Effector CD8-positive, alpha-beta T cell (primary cell): Measurements from ENCODE around the gene HMOX2.

Source experiments
- DNase-seq: peaks from one replicate; lab custom pipeline; 2025; lab: John Stamatoyannopoulos, UW

HMOX2 gene

DNA sequence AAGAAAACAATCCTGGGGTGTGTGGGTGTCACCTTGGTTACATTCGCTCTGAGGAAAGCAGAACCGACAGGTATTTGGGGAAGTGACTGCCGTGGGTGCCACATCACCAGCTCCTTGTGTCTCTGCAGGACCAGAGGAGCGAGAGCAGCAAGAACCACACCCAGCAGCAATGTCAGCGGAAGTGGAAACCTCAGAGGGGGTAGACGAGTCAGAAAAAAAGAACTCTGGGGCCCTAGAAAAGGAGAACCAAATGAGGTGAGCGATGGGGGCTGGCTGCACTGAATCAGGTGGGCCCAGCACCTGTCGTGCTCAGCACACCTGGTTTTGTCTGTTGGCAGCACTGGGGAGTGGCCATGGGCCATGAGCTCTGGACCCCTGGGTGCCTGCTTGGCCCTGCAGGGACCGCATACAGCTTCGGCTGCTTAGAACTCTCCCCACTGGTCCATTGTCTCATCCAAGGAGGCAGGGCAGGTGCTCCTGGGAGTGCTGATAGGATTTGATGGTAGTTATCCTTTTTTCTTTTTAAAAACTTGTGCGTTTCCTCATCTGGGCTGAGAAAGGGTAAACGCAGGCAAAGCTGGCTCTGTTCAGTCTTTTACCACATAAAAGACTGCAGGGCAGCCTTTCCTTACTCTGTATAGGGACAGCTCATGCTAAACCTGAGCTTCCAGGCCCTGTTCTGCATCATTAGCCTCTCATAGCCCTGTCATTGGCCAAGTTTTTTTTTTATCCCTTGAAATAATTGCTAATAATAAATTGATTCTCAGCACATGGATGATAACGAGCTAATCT is 29.4 kb downstream of the HMOX2 start:
- DNase-seq = peak; percentile 50

DNA sequence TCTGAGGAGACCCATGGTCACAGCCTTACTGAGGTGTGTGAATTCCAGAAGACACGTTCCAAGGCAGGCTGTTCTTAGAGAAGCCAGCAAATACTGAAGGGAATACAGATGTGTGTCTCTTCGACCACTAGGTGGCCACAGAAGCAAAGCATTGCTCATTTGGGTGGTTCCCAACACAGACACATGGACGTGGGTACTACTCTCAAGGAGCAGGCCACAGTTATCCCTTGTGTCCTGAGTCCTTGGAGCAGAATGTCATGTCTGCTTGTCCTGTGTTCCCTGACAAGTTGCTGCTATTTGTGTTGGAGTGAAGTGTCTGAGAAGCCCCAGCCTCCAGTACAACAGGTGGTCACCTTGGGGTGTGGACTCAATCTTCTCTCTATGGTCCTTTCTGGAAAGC is 30.3 kb downstream of the HMOX2 start:
- peak; percentile 18 for DNase-seq

DNA sequence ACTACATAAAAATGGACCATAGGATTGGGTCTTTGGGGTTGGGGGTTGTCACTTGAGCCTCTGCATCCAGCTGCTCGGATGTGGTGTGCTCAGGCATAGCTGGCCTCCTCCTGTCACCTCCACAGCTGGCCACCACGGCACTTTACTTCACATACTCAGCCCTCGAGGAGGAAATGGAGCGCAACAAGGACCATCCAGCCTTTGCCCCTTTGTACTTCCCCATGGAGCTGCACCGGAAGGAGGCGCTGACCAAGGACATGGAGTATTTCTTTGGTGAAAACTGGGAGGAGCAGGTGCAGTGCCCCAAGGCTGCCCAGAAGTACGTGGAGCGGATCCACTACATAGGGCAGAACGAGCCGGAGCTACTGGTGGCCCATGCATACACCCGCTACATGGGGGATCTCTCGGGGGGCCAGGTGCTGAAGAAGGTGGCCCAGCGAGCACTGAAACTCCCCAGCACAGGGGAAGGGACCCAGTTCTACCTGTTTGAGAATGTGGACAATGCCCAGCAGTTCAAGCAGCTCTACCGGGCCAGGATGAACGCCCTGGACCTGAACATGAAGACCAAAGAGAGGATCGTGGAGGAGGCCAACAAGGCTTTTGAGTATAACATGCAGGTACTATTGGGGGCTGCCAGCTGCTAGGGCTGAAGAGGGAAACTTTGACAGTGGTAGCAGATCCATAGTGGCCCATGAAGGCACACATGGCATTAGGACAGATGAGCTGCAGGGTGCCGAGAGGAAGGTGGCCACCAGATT is 31.6 kb downstream of the HMOX2 start:
- no peak for DNase-seq

DNA sequence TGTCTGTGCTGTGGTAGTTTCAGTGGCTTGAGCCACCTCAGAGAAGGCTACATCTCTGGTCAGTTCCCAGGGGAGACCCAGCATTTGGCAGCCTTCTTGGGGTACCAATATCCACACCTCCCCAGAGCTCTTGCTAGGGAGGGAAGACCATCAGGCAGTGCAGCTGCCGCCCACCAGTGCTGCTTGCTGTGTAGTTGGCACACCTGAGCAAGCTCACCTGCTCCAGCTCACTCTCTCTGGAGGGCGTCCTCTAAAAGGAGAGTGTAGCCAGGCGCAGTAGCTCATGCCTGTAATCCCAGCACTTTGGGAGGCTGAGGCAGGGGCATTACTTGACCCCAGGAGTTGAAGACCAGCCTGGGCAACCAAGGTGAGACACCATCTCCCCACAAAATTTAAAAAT is 32.6 kb downstream of the HMOX2 start:
- DNase-seq = no peak

DNA sequence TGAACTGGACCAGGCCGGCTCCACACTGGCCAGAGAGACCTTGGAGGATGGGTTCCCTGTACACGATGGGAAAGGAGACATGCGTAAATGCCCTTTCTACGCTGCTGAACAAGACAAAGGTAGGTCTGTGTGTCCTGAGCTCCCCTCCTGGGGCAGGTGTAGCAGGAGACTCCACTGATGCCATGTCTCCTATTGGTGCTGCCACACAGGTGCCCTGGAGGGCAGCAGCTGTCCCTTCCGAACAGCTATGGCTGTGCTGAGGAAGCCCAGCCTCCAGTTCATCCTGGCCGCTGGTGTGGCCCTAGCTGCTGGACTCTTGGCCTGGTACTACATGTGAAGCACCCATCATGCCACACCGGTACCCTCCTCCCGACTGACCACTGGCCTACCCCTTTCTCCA is 33.2 kb downstream of the HMOX2 start:
- DNase-seq = no peak

DNA sequence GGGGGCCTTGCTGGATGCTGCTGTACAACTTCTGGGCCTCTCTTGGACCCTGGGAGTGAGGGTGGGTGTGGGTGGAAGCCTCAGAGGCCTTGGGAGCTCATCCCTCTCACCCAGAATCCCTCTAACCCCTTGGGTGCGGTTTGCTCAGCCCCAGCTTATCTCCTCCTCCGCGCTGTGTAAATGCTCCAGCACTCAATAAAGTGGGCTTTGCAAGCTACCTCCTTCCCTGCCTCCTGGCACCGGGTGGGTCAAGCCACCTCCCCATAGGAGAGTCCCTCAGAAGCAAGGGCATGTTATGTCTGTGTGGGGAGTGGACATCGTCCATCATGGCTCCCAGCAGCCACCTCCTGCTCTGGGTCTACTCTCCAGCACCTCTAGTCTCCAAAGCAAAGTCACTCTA is 33.9 kb downstream of the HMOX2 start:
- DNase-seq = no peak

DNA sequence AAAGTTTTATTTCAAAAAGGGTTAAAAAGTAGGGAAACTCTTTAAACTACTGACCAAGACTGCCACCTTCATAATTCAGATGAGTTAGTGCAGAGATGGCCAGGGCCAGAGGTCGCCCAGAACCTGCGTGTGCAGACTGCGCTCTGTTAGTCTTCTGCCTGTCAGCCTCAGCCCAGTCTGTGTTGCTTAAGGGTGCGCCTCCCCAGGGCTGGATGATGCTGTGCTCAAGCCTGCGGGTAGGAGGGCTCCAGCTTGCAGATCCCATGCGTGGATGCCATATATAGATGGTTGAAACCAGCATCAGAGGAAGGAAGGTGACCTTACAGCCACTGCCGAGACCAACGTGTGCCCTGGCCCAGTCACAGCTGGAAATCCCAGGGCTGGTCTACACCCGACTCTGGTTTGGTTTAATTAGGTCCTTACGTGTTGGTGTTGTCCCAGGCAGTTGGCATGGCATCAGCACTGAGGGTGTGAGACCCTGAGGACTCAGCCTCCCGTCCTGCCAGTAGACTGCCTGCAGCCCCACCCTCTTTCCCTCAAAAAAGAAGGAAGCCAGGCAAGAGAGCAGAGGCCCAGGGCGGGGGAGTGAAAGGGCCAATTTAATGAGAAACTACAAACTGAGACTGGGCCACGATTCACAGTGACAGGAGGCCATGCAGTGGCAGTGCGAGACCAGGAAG is 34.7 kb downstream of the HMOX2 start:
- no peak for DNase-seq

DNA sequence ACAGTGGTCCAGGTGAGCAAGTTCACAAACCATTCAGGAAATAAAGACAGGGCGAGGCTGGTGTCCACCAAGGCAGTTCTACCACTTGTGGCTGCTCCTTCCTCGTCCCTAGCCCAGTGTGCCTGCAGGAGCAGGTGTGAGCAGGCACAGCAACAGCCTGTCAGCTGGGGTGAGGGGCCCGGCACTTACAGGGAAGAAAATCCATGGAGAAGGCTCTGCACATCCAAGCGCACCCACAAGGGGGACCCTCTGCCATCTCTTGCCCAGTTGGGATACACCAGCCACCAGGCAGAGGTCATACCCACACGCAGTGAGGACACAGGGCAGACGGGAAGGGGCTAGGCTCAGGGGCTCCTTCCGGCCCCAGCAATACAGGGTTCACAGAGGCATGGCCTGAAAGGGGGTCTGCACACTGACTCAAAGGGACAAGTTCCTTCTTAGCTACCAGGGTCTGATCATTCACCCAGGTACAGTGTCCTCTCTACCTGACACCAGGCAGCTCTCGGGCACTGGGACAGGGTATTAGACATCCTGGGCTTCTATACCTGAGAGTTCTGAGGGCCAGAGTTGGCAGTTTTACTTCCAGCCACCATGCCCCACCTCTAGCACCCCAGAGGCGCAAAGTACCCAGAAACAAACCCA is 35.4 kb downstream of the HMOX2 start:
- DNase-seq = no peak

DNA sequence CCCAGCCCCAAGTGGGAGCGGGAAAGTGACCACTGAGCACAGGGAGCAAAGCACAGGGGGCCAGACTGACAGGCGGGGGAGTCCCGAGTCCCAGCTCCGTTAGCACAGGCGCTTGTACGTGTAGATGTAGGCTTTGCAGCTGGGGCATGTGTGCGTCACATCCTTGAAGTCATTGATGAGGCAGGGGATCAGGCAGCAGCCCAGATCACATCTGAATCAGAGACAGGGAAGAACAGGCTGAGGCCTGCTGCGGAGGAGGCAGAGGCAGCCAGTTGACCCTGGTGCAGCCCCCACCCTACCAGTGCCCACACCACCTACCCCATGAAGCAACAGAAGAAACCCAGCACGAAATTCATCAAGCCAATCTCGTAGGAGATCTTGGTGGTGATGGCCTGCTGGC is 36.3 kb downstream of the HMOX2 start:
- no peak for DNase-seq

DNA sequence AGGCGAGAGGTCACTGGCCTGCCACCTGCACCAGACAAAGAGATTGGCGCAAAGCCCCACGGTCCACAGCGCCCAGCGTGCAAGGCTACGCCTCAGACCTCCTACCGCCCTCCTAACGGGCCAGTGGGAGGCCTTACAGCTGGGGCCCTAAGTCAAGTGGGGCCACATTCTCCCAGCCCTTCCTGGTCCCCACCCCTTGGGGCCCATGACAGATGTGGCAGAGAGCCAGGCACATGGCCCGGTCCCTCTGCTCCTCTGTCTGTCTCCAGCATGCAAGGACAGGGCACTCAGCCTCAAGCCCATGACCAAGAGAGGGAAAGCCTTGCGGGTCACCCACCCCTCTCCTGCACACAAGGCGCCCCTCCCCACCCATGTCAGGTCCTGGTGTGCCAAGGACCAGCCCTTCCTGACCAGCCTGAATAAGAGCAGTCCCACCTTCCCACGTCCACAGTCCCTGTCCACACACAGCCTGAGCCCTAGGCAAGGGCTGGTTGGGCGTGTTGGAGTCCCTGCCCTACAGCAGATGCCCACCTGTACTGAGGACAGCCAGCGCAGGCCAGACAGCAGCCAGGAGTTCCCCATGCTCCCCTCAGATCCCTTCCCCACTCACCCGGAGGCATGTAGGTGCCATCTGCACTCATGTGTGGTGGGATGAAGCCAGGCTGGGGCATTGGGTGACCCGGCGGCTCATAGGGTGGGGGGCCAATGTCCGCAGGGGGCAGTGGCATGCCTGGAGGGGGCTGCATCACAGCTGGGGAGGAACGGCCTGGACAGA is 37.1 kb downstream of the HMOX2 start:
- no peak for DNase-seq

DNA sequence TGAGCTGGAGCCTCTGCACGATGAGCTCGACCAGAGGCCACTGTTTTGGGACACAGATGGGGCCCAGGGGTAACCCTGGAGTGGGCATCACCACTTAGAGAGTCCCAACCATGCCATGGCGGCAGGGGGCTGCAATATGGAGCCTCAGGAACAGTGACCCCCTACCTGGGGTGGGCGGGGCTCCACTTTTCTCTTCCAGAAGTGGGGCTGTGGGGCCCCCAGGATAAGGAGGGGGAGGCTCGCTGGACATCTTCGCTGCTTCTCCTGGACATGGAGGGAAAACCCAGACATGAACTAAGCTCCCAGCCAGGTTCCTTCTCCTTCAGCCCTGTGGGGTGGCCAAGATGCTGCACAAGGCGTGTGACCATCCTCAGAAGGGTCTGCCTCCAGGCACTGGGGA is 37.7 kb downstream of the HMOX2 start:
- DNase-seq = no peak

DNA sequence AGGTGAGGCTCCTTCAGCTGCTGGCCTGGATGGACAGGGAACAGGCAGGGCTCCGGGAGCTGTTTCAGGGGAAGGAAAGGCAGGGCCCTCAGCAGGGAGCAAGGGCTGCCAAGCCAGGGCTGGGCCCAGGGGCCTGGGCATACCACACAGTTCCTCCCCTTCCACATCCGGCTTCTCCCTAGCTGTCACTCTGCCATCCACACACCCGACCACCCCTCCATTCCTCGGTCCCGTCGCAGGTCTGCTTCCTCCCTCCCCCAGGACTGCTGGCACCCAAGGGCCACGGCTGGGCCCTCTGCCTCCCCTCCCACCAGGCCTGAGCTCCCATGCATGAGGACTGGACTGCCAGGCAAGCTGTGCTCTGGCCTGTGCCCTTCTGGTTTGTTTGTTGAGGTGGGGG is 38.4 kb downstream of the HMOX2 start:
- no peak for DNase-seq

DNA sequence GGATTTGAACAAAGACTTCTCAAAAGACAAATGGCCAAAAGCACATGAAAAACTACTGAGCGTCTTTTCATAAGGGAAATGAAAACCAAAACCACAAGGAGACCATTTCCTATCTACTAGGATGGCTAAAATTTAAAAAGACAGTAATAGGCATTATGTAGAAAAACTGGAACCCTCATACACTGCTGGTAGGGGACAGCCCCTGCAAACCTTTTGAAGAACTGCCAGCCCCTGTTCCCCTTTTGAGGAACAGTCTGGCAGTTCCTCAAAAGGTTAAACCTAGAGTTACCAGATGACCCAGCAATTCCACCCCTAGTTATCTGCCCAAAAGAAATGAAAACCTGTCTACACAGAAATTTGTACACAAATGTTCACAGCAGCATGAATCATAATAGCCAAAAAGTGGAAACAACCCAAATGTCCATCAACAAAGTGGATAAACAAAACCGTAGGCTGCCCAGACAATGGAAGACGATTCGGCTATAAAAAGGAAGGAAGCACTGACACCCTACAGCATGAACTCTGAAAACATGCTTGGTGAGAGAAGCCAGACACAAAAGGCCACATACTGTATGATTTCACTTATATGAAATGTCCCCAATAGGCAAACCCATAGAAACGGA is 39.5 kb downstream of the HMOX2 start:
- DNase-seq = no peak

DNA sequence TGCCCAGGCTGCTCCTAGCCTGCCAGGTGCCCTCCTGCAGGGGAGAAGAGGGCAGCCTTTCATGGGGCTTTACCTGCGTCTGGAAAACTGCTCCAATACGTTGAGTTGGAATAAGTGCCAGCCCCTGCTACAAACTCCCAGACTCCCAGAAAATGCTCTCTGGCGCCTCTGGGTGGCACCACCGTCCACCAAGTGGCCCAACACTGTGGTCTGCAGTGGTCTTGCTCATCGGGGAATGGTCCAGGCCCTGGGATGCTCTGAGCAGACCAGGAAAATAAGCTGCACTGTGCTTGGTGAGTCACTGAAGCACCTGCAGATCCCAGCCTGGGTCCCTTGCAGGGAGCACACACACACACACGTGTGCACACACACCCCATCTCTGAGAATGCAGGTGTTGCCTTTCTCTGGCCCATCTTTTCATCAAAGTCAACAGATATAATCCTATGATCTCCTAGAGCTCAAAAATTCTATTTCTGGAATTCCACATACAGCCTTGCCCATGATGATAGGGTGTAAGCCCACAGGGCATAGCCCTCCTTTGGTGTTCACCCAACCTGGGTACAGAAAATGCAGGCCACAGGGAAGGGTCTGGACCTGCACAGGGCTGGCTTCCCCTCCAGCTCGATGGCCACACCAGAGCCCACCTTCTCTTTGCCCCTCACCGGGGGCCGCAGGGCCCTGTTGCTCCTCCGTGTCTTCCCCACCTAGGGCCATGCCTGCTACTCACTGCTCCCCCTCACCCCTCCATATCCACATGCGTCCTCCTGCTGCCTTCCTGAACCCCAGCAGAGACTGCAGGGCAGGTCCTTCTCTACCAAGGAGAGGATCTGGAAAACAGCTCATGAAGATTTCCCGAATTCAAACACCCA is 41.8 kb downstream of the HMOX2 start:
- no peak for DNase-seq

DNA sequence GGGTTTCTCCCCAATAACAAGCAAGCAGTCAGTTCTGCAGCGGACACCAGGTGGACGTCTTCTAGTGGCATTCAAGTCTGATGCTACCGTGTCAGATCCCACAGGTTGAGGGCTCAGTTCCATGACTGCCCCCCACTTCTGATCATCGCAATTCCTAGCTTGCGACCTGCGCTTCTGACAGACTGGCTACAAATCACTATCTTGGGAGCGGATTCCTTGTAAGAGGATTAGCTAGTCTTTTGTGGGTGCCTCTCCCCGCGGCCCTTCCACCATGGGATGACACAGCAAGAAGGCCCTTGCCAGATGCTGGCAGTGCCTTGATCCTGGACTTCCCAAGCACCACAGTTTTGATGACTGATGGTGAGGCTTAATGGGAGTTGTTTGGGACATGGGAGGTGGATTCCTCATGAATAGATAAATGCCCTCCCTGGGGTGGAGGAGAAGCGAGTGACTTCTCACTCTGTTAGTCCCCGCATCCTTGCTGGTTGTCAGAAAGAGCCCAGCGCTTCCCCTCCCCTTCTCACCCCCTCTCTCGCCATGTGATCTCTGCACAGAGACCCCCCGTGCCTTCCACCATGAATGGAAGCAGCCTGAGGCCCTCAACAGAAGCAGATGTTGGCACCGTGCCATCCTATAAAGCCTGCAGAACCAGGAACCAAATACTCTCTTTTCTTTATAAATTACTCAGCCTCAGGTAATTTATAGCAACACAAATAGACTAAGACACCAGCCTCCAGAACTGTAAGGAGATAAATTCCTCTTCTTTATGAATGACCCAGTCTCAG is 43.3 kb downstream of the HMOX2 start:
- no peak for DNase-seq

DNA sequence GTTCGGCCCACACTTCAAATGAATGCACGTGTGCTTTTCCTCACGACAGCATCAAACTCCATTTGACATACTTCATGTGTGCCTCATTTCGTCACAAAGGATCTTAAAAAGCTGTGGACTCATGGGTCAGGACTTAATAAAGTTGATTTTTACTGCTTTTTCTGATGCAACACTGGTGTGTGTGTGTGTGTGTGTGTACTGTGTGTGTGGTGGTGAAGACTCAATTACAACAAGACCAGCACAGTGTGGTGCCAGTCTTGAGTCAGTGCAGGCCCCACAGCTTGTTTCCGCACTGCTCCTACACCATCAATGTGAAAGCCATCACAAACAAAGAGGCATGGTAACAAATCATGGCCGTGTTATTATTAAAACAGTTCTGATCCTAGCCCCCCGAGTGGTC is 44.7 kb downstream of the HMOX2 start:
- no peak for DNase-seq

DNA sequence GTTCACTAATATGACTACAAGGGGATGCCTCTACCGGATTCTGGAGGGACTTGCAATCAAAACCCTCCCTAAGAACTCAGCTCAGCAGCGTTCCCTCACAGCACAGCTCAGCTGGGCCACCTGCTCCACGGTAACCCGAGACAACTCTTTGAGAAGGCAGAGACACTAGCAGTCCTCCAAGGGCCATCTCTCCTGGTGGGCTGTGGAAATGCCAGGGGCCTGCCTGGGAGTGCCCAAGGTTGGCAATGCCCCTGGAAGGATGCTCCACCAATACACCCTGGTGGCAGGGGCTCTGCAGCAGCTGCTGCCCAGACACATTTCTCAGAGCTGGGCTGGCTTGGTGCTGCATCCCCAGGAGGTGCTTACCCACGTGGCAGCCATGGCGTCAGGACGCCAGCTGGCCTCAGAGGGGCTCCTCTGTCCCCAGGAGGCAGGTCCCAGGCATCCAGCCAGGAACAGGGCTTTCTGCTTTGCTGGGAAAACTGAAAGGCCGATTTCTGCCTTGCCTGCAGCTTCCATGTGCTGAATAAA is 45.9 kb downstream of the HMOX2 start:
- no peak for DNase-seq

DNA sequence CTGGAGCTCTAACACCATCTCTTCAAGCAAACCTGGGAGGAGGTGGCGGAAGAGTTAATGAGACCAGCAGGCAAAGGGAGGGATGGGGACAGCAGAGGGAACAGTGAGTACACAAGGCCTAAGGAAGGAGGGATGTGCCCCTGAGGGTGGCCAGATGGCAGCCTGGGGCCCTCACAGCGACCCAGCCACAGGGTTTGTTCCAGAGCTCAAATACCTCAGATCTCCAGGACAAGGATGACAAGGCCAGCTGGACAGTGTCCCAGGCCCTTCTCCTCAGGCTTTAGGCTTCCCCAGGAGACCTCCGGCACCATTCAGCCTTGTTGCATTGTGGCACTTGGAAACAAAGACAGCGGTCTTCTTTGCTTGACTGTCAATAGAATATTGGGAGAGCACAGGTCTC is 47.5 kb downstream of the HMOX2 start:
- DNase-seq = no peak

DNA sequence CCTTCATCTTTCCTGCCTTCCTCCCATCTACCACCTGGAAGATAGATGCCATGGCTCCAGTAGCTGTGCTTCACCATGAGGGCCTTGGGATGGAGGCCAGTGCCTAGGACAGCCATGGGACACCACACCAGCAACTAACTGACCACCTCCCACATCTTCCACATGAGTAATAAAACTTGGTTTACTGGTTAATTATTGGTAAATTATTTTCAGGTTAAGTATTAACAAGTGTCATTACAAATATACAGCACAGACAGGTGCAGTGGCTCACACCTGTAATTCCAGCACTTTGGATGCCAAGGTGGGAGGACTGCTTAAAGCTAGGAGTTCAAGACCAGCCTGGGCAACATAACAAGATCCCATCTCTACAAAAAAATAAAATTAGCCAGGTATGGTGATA is 48.4 kb downstream of the HMOX2 start:
- no peak for DNase-seq
